ENCODE data around the gene MOSPD3. TPM values are rescaled to one million over a fixed set of nuclear protein-coding genes. Genes with fewer than 3 reads are reported as not detected.

MOSPD3 gene
- total RNA-seq, 6 donors from 2014 or later: 9.9 to 25.8 (median 16.0) TPM

GRCh38 chr7:100575746-100576383 is 36.5 kb upstream of the MOSPD3 start:
- Histone ChIP-seq H3K27ac (no peak overlapping the region), H3K9me3 (no peaks in the 10 kb centered on the region), H3K4me1 (peaks cover 0 to 9% (median 0%) of the 10 kb centered on the region in 4 donors), H3K4me3 (no peak overlapping the region), H3K36me3 (peaks cover 46 to 87% (median 79%) of the 10 kb centered on the region in 4 donors), H3K27me3 (no peaks in the 10 kb centered on the region)
- TF ChIP-seq EP300 (IDR thresholded peaks at IDR 0.05): no peak
- no peak for TF ChIP-seq POLR2AphosphoS5 (IDR thresholded peaks at IDR 0.05)
- no peak for TF ChIP-seq POLR2A (IDR thresholded peaks at IDR 0.05)
- no peak for TF ChIP-seq CTCF (IDR thresholded peaks at IDR 0.05)
- DNase-seq: no peak
- ATAC-seq (ENCODE audit: low FRiP score in 2 of 2): no peak
- 91 to 96% methylated on average over 9 to 15 of the region's 17 CpGs for WGBS, 2 donors

- Histone ChIP-seq H3K27ac (no peak overlapping the region), H3K4me1 (peaks cover 0 to 9% (median under 1%) of the 10 kb centered on the region in 4 donors), H3K9me3 (no peaks in the 10 kb centered on the region), H3K27me3 (no peaks in the 10 kb centered on the region), H3K36me3 (peaks cover 52 to 93% (median 86%) of the 10 kb centered on the region in 4 donors), H3K4me3 (no peak overlapping the region)
- ATAC-seq (ENCODE audit: low FRiP score in 2 of 2): no peak
- no peak for TF ChIP-seq POLR2AphosphoS5 (IDR thresholded peaks at IDR 0.05)
- no peak for TF ChIP-seq EP300 (IDR thresholded peaks at IDR 0.05)
- TF ChIP-seq CTCF (IDR thresholded peaks at IDR 0.05): no peak
- no peak for TF ChIP-seq POLR2A (IDR thresholded peaks at IDR 0.05)
- WGBS, 2 donors: 80 to 97% methylated on average over 5 to 13 of the region's 13 CpGs
- no peak for DNase-seq
Observed at GRCh38 chr7:100576384-100576993, 35.9 kb upstream of the MOSPD3 start.

- no peaks in the 10 kb centered on the region for H3K27me3 ChIP-seq
- H3K9me3 ChIP-seq: no peaks in the 10 kb centered on the region
- no peak overlapping the region for H3K27ac ChIP-seq
- DNase-seq (no peak), ATAC-seq (ENCODE audit: low FRiP score in 2 of 2) (no peak)
- H3K36me3 ChIP-seq: peaks cover 58 to 98% (median 92%) of the 10 kb centered on the region in 4 donors
- 93 to 94% methylated on average over 8 to 24 of the region's 24 CpGs for WGBS, 2 donors
- no peak overlapping the region for H3K4me3 ChIP-seq
- TF ChIP-seq EP300 (IDR thresholded peaks at IDR 0.05) (no peak), POLR2A (IDR thresholded peaks at IDR 0.05) (no peak), POLR2AphosphoS5 (IDR thresholded peaks at IDR 0.05) (no peak), CTCF (IDR thresholded peaks at IDR 0.05) (no peak)
- H3K4me1 ChIP-seq: peaks cover 4 to 15% (median 6%) of the 10 kb centered on the region in 4 donors
Observed at GRCh38 chr7:100577103-100577502, 35.2 kb upstream of the MOSPD3 start.

- no peaks in the 10 kb centered on the region for H3K27me3 ChIP-seq
- 90 to 95% methylated on average over 9 to 10 of the region's 14 CpGs for WGBS, 2 donors
- H3K27ac ChIP-seq: no peak overlapping the region
- no peak for ATAC-seq (ENCODE audit: low FRiP score in 2 of 2)
- DNase-seq: no peak
- no peak overlapping the region for H3K4me3 ChIP-seq
- peaks cover 58 to 98% (median 93%) of the 10 kb centered on the region in 4 donors for H3K36me3 ChIP-seq
- H3K4me1 ChIP-seq: peaks cover 7 to 19% (median 10%) of the 10 kb centered on the region in 4 donors
- H3K9me3 ChIP-seq: no peaks in the 10 kb centered on the region
- TF ChIP-seq CTCF (IDR thresholded peaks at IDR 0.05) (no peak), EP300 (IDR thresholded peaks at IDR 0.05) (no peak), POLR2A (IDR thresholded peaks at IDR 0.05) (no peak), POLR2AphosphoS5 (IDR thresholded peaks at IDR 0.05) (no peak)
Observed at GRCh38 chr7:100577507-100577906, 34.8 kb upstream of the MOSPD3 start.

Data from upper lobe of left lung (tissue), 6 donors.